Endodermal cell (in vitro differentiated cells): ENCODE data around the gene ZNF367. TPM values are rescaled to one million over a fixed set of nuclear protein-coding genes. Genes with fewer than 3 reads are reported as not detected.

Source experiments
- DNase-seq: peaks from one replicate; pipeline ENCODE4 v3.0.0-alpha.2; 2017
- H3K27ac ChIP-seq: 2 replicates; pipeline ENCODE4 v1.5.1; 2013; ENCODE audit warnings: mild to moderate bottlenecking, low read depth, low read length, moderate library complexity
- H3K27me3 ChIP-seq: 2 replicates; pipeline ENCODE4 v1.6.1; 2013; ENCODE audit warnings: mild to moderate bottlenecking, low read length, moderate library complexity; ENCODE audit not compliant: insufficient read depth, control insufficient read depth, poor library complexity, severe bottlenecking
- H3K36me3 ChIP-seq: 2 replicates; pipeline ENCODE4 v1.7.0; 2013; ENCODE audit warnings: mild to moderate bottlenecking, low read length, moderate library complexity; ENCODE audit not compliant: control insufficient read depth, insufficient read depth
- H3K4me1 ChIP-seq: one replicate; pipeline ENCODE4 v1.7.0; 2013; ENCODE audit warnings: low read length; ENCODE audit not compliant: control insufficient read depth, insufficient read depth
- H3K4me3 ChIP-seq: 2 replicates; pipeline ENCODE4 v1.5.1; 2013; ENCODE audit warnings: mild to moderate bottlenecking, low read length, moderate library complexity
- H3K9ac ChIP-seq: 2 replicates; pipeline ENCODE4 v1.6.1; 2013; ENCODE audit warnings: mild to moderate bottlenecking, low read length, moderate library complexity; ENCODE audit not compliant: poor library complexity, severe bottlenecking; ENCODE audit errors: extremely low read depth
- H3K9me3 ChIP-seq: 2 replicates; pipeline ENCODE4 v1.6.1; 2013; ENCODE audit warnings: mild to moderate bottlenecking, low read length, moderate library complexity; ENCODE audit not compliant: control insufficient read depth
- H3K27ac Mint-ChIP-seq: 2 replicates; pipeline ENCODE4 v1.8.0; 2020; ENCODE audit warnings: mixed read lengths
- H3K27me3 Mint-ChIP-seq: 2 replicates; pipeline ENCODE4 v1.8.0; 2021; ENCODE audit warnings: mild to moderate bottlenecking, mixed read lengths; ENCODE audit not compliant: insufficient read depth
- H3K36me3 Mint-ChIP-seq: 2 replicates; pipeline ENCODE4 v1.8.0; 2020; ENCODE audit warnings: low read depth, mixed read lengths
- H3K4me1 Mint-ChIP-seq: 2 replicates; pipeline ENCODE4 v1.8.0; 2020; ENCODE audit warnings: mixed read lengths
- H3K4me3 Mint-ChIP-seq: 2 replicates; pipeline ENCODE4 v1.8.0; 2020; ENCODE audit warnings: mild to moderate bottlenecking, moderate library complexity, mixed read lengths
- H3K9me3 Mint-ChIP-seq: 2 replicates; pipeline ENCODE4 v1.8.0; 2020; ENCODE audit warnings: mild to moderate bottlenecking, mixed read lengths
- CTCF ChIP-seq: fragments of 200-600 bp; sonication (generic); conservative IDR thresholded peaks from 2 replicates; pipeline ENCODE4 v1.5.0; 2021; ENCODE audit warnings: antibody characterized with exemption, mild to moderate bottlenecking
- WGBS, 2 experiments: methylation state at CpG; one replicate each; pipeline versions ENCODE4 v1.1.5 to v1.1.7; 2013; ENCODE audit warnings: missing lambda C conversion rate in 2 of 2, mixed read lengths in 1 of 2; ENCODE audit not compliant: insufficient coverage in 1 of 2, insufficient read length in 1 of 2; 5-methylcytosine and 5-hydroxymethylcytosine counted together
- total RNA-seq, 2 donors: library from RNA; stranded (reverse); fragmentation: NEBNext Ultra II Directional in 1 of 2; extraction: Animal tissue kit (Norgen Biotek cat#: 25700) in 1 of 2; gene quantifications; 2 replicates in 1 of 2; 3 replicates in 1 of 2; pipeline ENCODE4 v1.2.1, GENCODE V29; 2021

Gene ZNF367
- total RNA-seq, 2 donors from 2014 or later: 7.7 to 10.6 TPM

- 77 to 85% methylated on average over 3 to 5 of the region's 5 CpGs for WGBS, 2 experiments
- Histone ChIP-seq H3K9ac (no peak overlapping the region), H3K27me3 (no peaks in the 10 kb centered on the region), H3K4me3 (no peak overlapping the region), H3K27ac (peak overlapping the region; percentile 57), H3K9me3 (peaks cover 7% of the 10 kb centered on the region), H3K4me1 (peaks cover 2% of the 10 kb centered on the region), H3K36me3 (peaks cover 20% of the 10 kb centered on the region)
- no peak for DNase-seq
- peaks cover 6% of the 10 kb centered on the region for H3K9me3 Mint-ChIP-seq
- peak overlapping the region; percentile 85 for H3K27ac Mint-ChIP-seq
- TF ChIP-seq CTCF: no peak
- H3K4me1 Mint-ChIP-seq: peaks cover 13% of the 10 kb centered on the region
- H3K27me3 Mint-ChIP-seq: no peaks in the 10 kb centered on the region
- H3K36me3 Mint-ChIP-seq: peaks cover 16% of the 10 kb centered on the region
- no peak overlapping the region for H3K4me3 Mint-ChIP-seq
Observed at GRCh38 chr9:96343515-96344360, 74.4 kb downstream of the ZNF367 start.

- Mint-ChIP-seq H3K27me3 (no peaks in the 10 kb centered on the region), H3K4me3 (no peak overlapping the region), H3K9me3 (no peaks in the 10 kb centered on the region), H3K27ac (no peak overlapping the region), H3K36me3 (peaks cover 7% of the 10 kb centered on the region), H3K4me1 (peaks cover 13% of the 10 kb centered on the region)
- Histone ChIP-seq H3K9ac (no peak overlapping the region), H3K4me1 (peaks cover 2% of the 10 kb centered on the region), H3K27me3 (no peaks in the 10 kb centered on the region), H3K4me3 (no peak overlapping the region), H3K27ac (no peak overlapping the region), H3K36me3 (peaks cover 14% of the 10 kb centered on the region), H3K9me3 (no peaks in the 10 kb centered on the region)
- WGBS, 2 experiments: 90 to 92% methylated on average over 19 to 20 of the region's 20 CpGs
- DNase-seq: no peak
- TF ChIP-seq CTCF: no peak
Observed at GRCh38 chr9:96342571-96343245, 75.5 kb downstream of the ZNF367 start.

- Histone ChIP-seq H3K27me3 (no peaks in the 10 kb centered on the region), H3K36me3 (peaks cover 18% of the 10 kb centered on the region), H3K4me1 (peaks cover 2% of the 10 kb centered on the region), H3K4me3 (no peak overlapping the region), H3K27ac (no peak overlapping the region), H3K9ac (no peak overlapping the region), H3K9me3 (no peaks in the 10 kb centered on the region)
- H3K9me3 Mint-ChIP-seq: no peaks in the 10 kb centered on the region
- peaks cover 12% of the 10 kb centered on the region for H3K36me3 Mint-ChIP-seq
- H3K27ac Mint-ChIP-seq: no peak overlapping the region
- no peak for DNase-seq
- 97 to 100% methylated on average over 3 of the region's 3 CpGs for WGBS, 2 experiments
- peaks cover 13% of the 10 kb centered on the region for H3K4me1 Mint-ChIP-seq
- no peaks in the 10 kb centered on the region for H3K27me3 Mint-ChIP-seq
- TF ChIP-seq CTCF: no peak
- H3K4me3 Mint-ChIP-seq: no peak overlapping the region
Observed at GRCh38 chr9:96340707-96341106, 77.5 kb downstream of the ZNF367 start.
